Measurements from ENCODE around the gene SLC25A30. TPM values are rescaled to one million over a fixed set of nuclear protein-coding genes. Genes with fewer than 3 reads are reported as not detected.

The SLC25A30 gene
- total RNA-seq, 1 donor from 2014 or later, result 31.4 TPM

DNA sequence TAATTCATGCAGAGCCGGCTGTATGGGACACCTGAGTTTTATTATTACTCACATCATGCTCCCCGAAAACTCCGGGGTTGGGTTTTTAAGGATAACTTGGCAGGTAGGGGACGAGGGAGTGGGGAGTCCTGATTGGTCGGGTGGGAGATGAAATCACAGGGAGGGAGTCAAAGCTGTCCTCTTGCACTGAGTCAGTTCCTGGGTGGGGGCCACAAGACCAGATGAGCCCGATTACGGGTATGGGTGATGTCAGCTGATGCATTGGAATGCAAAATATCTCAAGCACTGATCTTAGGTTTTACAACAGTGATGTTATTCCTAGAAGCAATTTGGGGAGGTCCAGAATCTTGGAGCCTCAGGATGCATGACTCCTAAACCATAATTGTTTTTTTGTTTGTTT is 28.0 kb upstream of the SLC25A30 start:
- DNase-seq, result no peak
- no peaks in the 10 kb centered on the region for H3K36me3 ChIP-seq
- H3K4me3 ChIP-seq, result no peak overlapping the region
- no peak overlapping the region for H3K27ac ChIP-seq
- no peak for ATAC-seq
- H3K4me1 ChIP-seq, result no peaks in the 10 kb centered on the region
- no peaks in the 10 kb centered on the region for H3K27me3 ChIP-seq
- intact Hi-C loops (cut with DNase I), result no loop called here
- TF ChIP-seq, protein P1, sequence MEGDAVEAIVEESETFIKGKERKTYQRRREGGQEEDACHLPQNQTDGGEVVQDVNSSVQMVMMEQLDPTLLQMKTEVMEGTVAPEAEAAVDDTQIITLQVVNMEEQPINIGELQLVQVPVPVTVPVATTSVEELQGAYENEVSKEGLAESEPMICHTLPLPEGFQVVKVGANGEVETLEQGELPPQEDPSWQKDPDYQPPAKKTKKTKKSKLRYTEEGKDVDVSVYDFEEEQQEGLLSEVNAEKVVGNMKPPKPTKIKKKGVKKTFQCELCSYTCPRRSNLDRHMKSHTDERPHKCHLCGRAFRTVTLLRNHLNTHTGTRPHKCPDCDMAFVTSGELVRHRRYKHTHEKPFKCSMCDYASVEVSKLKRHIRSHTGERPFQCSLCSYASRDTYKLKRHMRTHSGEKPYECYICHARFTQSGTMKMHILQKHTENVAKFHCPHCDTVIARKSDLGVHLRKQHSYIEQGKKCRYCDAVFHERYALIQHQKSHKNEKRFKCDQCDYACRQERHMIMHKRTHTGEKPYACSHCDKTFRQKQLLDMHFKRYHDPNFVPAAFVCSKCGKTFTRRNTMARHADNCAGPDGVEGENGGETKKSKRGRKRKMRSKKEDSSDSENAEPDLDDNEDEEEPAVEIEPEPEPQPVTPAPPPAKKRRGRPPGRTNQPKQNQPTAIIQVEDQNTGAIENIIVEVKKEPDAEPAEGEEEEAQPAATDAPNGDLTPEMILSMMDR (IDR thresholded peaks at IDR 0.05), result no peak
- H3K9me3 ChIP-seq, result no peaks in the 10 kb centered on the region

DNA sequence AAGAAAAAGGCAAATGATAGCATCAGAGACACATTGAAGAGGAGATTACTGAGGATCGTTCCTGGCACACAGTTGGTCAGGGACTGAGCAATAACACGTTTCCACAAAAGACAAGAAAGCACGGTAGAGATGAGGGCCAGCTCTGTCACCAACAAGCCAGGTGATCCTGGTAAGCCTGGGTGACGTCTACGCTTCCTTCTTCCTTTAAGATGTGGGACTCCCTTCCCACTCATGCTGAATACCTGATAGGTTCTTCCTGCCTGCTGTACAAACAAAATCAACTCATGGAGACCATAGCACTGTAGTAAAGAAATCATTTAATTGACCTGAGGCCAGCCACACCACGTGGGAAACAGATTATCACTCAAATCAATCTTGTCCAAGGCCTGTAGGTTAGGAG is 26.9 kb upstream of the SLC25A30 start:
- DNase-seq, result no peak
- TF ChIP-seq, protein P1 (IDR thresholded peaks at IDR 0.05), result no peak
- ATAC-seq, result no peak
- Histone ChIP-seq H3K36me3 (no peaks in the 10 kb centered on the region), H3K27ac (no peak overlapping the region), H3K4me1 (peaks cover 1% of the 10 kb centered on the region), H3K9me3 (no peaks in the 10 kb centered on the region), H3K27me3 (no peaks in the 10 kb centered on the region), H3K4me3 (no peak overlapping the region)
- intact Hi-C loops (cut with DNase I), result no loop called here

DNA sequence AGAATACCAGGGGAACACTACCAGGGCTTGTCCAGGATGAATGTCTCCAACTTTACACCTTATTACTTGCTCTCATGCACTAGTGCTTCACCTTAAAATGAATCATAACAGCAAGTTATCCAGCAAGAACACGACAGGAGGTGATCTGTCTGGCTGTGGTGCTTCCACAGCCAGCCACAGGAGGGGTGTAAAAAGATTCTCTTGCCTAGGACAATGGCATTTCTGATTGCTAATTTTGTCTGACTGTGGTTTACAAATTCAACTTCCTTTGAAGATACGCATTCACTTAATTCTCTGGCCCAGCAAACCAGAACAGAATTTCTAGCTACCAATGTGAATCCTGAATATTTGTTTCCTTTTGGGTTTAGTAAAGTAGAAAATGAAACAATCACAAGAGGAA is 23.5 kb upstream of the SLC25A30 start:
- Histone ChIP-seq H3K4me1 (peaks cover 5% of the 10 kb centered on the region), H3K9me3 (no peaks in the 10 kb centered on the region), H3K36me3 (no peaks in the 10 kb centered on the region), H3K4me3 (no peak overlapping the region), H3K27ac (peak overlapping the region; percentile 37), H3K27me3 (no peaks in the 10 kb centered on the region)
- TF ChIP-seq, protein P1 (IDR thresholded peaks at IDR 0.05), result no peak
- intact Hi-C loops (cut with DNase I), result no loop called here
- DNase-seq, result no peak
- ATAC-seq, result no peak

DNA sequence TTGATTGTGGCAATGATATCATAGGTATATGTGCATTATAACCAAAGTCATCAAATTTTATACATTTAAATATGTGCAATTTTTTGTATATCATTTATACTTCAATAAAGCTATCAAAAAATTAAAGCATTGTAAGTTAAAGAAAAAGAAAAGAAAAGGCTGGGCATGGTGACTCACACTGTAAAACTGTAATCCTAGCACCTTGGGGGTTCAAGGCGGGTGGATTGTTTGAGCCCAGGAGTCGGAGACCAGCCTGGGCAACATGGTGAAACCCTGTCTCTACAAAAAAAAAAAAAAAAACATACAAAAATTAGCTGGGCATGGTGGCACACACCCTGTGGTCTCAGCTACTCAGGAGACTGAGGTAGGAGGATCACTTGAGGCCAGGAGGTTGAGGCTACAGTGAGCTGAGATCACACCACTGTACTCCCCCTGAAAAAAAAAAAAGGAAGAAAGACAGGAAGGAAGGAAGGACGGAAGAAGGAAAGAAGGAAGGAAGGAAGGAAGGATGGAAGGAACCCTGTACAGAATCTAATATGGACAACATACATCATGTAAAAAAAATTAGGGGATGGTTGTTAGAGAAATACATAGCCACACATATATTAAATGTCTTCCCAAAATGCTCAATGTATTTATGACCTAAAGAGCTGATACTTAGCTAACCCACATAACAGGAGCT is 21.7 kb upstream of the SLC25A30 start:
- no peak overlapping the region for H3K27ac ChIP-seq
- TF ChIP-seq, protein P1 (IDR thresholded peaks at IDR 0.05), result no peak

DNA sequence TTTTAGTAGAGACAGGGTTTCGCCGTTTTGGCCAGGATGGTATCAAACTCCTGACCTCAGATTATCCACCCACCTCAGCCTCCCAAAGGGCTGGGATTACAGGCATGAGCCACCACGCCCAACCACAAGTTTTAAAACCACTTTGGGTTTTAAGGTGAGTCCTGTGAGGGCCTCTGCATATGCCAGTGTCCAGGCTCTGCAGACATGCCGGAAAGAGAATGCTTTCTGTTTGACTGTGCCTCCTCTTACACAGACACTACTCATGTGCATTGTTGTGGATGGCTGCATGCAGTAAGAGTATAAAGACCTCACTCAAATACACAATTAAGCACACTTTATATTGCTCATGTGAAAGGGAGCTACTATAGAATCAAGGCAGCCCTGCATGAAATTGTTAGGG is 20.8 kb upstream of the SLC25A30 start:
- Histone ChIP-seq H3K4me1 (peaks cover 5% of the 10 kb centered on the region), H3K27ac (no peak overlapping the region), H3K27me3 (no peaks in the 10 kb centered on the region), H3K4me3 (no peak overlapping the region), H3K9me3 (no peaks in the 10 kb centered on the region), H3K36me3 (no peaks in the 10 kb centered on the region)
- DNase-seq, result no peak
- ATAC-seq, result no peak
- TF ChIP-seq, protein P1 (IDR thresholded peaks at IDR 0.05), result no peak
- intact Hi-C loops (cut with DNase I), result no loop called here

More for the DNA sequence above, 21.7 kb upstream of the SLC25A30 start:
- peaks cover 5% of the 10 kb centered on the region for H3K4me1 ChIP-seq
- no peaks in the 10 kb centered on the region for H3K9me3 ChIP-seq
- H3K27me3 ChIP-seq, result no peaks in the 10 kb centered on the region
- intact Hi-C loops (cut with DNase I), result no loop called here
- H3K4me3 ChIP-seq, result no peak overlapping the region
- DNase-seq (no peak), ATAC-seq (no peak)
- H3K36me3 ChIP-seq, result no peaks in the 10 kb centered on the region

DNA sequence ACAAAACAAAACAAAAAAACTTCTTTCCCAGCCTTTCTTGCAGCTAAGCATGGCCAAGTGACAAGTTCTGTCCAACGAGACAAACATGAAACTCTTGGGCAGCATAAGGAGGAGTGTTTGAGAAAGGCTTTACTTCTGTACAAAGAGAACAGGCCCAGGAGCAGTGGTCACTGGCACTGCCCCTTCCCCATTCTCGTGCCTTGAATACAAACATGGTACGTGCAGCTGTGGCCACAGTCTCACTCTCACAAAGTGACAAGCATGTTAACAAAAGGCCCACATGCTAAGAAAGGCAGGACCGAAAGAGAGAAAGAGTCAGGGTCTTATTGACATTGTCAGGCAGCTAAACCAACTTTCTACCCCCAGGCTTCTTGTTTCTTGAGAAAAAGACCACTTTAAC is 19.8 kb upstream of the SLC25A30 start:
- Histone ChIP-seq H3K9me3 (no peaks in the 10 kb centered on the region), H3K4me3 (no peak overlapping the region), H3K4me1 (peaks cover 5% of the 10 kb centered on the region), H3K36me3 (no peaks in the 10 kb centered on the region), H3K27me3 (no peaks in the 10 kb centered on the region), H3K27ac (no peak overlapping the region)
- TF ChIP-seq, protein P1 (IDR thresholded peaks at IDR 0.05), result no peak
- DNase-seq, result no peak
- ATAC-seq, result no peak
- intact Hi-C loops (cut with DNase I), result no loop called here

Data from upper lobe of right lung (tissue), 1 donor.